ENCODE data around the gene TCEANC2.
"Not testable (repeated sequence)": the region's sequence is repeated elsewhere in the genome, so short reads cannot be mapped to it uniquely, and the experiment has no call there.

The TCEANC2 gene

DNA sequence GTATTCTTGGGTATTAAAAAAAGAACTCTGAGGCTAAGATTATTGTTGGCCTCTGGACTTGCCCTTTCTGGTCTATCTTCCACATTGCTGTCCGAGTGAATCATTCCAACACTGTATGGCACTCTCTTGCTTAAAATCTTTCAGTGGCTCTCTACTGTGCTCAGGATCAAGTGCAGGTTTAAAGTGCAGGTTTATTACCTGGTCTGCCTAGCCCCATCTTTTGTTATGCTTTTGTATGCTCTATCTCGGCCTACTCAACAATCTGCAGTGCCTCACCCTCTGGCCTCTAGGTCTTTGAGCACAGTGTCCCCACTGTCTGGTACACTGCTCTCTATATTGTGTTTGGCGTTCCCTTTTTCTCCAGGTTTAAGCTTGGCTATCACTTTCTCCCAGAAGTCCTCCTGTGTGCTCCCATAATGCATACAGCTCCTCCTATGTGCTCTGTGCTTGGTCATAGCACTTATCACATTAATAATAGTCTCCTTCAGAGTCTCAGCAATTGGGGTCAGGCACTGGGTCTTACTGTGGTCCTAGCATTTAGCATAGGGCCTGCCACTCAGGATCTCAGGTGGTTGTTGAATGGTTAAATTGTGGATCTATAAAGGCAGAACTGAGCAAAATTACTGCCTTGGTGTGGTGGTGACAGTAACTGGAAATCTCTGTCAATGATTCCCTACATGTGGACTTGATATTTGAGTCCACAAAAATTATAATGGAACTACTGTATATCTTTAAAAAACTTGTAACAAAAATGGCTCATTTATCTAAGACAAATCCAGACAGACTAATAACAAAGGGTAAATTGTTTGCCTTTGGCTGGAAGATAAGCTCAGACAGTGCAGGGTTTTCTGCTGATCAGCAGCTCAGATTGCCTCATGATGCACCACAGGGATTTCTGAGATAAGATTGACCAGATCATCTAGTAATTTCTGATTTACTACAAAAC is 24.8 kb upstream of the TCEANC2 start:
- peak in 1 of 2 donors; percentile 77 for DNase-seq

DNA sequence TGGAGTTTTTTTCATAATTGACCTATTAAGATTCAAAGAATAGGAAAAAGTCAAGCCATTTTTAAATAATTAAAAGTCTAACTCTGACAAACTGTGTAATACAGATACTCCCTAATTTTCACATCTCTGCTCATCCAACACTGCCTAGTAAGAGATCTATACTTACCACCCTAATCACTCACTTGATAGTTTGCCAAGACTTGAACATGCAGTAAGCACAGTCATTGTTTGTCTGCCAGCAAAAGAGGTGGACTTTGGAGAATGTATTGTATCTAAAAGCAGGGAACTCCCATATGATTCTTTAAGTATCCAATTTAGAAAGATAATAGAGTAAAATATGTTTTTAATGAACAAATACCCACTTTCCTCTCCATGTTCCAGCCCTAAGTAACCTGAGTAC is 15.9 kb upstream of the TCEANC2 start:
- DNase-seq = no peak

DNA sequence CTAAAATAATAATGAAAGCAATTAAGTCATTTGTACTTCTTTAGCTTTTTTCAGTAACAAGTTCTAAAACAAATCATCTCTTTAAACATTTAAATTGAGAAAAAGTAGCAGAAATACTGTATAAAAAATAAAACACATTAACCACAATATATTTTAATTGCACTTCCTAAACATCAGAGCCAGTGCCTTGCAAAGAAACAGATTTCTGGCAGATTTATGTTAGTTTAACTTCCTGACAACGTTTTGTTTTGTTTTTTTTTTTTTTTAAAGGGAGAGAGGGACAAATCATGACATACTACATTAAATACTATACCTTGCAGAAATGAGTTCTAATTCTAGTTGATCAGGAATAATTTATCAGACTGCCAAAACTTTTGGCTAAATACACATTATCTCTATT is 11.6 kb upstream of the TCEANC2 start:
- DNase-seq = no peak

DNA sequence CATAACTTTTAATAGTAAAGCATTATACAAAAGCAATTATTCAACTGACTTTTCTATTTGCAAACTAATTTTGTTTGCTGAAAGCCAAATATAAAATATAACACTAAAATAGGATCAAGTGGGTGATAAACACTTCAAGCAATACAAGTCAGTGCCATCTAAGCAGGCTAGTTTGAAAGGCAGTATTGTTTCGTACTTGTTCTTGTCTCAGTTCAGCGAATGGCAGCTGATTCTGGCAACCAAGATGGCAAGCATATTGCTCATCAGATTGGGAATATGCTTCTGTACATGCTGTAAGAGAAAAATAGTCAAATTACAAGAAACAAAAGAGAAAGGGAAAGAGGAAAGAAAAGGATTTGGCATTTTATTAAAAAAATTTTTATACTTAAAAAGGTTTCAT is 7.9 kb upstream of the TCEANC2 start:
- DNase-seq = peak in 1 of 2 donors; percentile 48

DNA sequence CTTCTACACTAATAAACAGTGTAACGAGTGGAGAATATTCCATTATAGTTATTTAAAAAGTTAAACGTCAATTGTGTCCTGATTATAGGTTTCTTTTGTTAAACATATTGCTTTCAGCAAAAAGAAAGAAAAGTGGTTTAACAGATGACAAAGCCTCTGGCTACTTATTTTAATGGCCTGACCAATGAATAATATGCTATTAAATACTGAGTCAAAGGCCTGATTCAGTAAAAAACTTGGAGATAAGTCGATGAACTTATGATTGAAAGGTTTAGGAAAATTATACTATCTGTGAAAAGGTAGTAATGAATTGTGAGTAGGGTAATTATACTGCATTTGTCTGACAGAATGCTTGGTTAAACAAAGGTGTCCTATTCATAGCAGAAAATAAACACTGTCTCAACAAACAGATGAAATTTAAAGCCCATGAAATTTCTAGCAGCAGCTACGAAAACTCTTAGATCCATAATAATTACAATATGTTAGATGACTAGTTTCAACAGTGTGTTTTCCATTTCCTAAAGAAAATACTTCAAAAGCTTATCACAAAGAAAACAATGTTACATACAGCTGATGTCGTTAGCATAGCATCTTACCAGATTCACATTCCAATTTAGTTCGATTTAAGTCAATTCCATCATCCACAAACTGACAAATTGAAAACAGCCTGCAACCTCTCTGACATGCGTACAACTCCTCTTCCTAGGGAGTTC is 6.6 kb upstream of the TCEANC2 start:
- no peak for DNase-seq

DNA sequence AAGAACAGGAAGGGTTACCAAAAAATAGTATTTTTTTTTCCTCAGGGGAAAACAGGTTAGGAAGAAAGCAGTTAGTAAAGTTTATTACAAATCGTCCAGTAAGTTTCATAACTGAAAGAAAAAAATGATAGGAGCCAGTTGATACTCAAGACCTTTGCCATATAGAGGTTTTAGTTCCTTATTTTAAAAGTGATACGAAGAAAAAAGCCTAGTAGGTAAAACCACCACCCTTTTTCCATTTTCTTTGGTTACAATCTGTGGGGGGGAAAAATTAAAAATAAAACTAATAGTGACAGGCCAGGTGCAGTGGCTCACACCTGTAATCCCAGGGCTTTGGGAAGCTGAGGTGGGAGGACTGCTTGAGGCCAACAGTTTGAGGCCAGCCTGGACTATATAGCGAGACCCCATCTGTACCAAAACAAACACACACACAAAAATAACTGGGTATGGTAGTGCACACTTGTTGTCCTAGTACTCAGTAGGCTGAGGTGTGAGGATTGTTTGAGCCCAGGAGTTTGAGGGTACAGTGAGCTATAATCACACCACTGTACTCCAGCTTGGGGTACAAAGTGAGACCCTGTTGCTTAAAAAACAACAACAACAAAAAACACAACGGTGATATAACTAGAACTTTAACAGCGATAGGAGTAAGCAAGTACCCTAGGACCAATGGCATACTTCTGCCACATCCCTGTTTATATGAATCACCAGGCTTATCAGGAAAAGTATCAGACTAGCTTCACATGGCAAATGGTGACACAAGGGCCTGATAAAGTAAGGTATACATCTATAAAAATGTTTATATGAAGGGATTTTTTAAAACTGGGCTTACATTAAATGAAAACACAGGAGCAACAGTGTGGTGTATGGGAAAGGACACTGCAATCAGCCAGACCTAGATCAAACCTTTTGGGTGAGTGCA is 5.8 kb upstream of the TCEANC2 start:
- no peak for DNase-seq

DNA sequence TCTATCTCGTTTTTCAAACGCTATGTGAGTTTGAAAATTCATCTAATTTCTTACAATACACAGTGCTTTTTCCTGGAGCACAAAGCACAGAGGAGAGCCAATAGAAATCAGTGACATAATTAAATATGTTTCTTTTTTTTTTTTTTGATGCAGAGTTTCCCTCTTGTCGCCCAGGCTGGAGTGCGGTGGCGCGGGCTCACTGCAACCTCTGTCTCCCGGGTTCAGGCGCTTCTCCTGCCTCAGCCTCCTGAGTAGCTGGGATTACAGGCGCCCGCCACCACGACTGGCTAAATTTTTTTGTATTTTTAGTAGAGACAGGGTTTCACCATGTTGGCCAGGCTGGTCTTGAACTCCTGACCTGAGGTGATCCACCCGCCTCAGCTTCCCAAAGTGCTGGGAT is 3.0 kb upstream of the TCEANC2 start:
- not testable (repeated sequence) for DNase-seq

DNA sequence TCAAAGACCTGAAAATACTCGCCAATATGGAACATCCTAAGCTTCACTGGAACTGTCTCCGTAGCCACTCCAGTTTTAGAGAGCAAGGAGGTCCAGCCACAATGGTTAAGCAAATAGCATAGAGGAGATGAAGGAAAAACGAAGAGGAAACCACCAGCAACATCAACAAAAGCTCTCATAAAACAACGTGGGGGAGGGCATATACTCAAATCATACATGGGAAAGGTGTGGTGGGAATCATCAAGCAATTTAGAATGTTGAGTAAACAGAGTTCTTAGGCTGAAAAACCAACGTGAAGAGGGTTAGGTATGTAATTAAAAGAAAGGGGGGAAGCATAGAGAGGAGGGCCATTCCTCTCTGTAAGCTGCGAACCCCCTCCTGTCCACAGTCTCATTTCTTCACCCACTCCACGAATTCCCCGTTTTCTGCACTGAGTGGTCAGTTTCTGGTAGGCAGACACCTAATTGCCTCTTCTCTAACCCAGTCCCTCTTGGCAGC is 1.4 kb upstream of the TCEANC2 start:
- no peak for DNase-seq

DNA sequence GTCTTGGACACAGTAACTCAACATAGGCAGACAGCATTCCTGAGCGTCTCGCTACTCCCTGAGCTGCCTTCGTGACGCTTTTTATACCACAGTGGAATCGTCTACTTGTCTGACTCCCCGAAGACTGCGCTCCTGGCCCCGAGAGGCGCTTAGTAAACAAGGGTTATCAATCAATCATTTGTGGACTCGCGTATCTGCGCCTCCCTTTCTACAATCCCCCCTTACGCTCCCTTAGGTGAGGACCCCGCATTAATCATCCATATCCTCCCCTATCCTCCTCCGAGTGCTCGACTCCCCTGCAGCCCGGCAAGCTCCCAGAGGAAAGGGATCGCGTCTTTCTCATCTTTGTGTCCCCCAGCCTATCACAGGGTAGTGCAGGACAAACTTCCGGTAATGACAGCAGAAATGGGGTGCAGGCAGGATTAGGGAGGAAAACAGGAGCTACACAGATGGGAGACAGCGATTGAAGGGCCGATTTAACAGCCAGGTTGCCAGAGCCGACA is 926 bp upstream of the TCEANC2 start:
- DNase-seq = peak; percentile 15 to 47

DNA sequence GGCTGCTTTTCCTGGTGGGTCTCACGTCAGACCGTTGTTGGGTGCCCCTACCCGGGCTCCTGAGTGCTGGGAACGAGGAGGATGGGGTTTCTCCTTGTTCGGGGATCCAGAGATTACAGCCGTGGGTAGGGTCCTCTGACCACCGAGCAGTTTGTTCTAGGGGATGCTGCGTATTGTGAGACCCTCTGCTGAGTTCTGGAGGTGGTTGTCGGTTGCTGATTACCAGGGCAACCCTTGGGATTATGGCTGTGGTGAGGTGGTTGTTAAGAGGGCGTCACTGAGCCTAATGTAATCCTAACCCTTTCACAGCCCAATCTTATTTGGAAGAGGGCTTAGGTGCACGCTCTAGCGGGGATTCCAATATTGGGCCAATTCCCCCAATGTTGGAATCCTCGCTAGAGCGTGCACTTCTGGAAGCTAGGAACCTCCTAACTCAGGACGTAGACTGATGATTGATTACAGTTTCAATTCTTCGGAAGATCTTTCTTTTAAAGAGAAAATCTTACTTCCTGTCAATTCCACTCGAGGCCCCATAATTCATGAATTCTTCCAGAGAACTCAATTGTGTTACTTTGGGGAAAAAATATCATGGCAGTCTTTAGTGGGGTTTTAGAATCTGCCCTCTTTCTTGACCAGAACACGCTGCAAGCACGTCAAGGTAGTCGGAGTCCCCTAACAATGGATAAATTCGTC is 483 bp downstream of the TCEANC2 start:
- DNase-seq = no peak

DNA sequence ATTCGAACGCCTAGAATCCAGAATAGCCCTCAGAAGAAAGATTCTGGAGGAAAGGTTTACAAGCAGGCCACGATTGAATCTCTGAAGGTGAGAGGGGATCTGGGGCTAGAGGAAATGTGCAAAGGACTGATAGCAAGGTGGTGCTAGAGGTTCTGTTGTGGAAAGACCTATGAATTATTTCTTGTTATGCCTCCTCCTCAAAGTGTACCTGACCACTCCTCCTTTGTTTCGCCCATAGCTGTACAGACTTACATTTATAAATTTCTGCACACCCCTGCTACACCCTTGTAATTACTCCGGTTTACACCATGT is 986 bp downstream of the TCEANC2 start:
- no peak for DNase-seq

DNA sequence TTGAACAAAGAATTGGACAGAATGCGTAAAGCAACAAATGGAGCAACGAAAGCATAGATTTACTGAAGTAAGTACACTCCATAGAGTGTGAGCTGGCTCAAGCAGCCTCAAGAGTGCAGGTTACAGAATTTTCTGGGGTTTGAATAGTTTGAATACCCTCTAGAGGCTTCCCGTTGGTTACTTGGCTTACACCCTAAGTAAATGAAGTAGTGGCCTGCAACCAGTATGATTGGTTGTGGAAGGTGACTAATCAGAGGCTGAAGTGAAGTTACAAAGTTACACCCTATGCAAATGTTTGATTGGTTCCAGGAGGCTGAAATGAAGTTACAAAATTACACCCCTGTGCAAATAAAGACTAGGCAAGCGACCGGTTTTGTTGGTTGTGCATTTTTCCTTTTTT is 10.9 kb downstream of the TCEANC2 start:
- no peak for DNase-seq

DNA sequence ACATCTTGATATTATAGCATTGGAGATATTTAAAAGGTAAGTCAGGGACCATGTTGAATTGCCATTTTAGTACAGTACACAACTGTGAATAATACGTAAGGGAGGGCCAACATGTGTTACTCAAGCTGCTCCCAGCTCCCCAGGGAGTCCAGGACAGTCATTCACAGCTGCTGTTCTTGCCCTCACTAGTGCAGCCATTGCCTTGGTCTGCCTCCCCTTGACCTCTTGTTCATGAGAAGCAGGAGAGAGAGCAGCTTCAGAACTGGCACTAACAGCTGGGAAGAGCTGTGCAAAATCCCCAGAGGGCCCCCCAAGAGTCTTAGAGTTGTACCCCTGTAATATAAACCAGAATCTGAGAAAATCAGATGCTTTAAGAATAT is 16.4 kb downstream of the TCEANC2 start:
- no peak for DNase-seq

DNA sequence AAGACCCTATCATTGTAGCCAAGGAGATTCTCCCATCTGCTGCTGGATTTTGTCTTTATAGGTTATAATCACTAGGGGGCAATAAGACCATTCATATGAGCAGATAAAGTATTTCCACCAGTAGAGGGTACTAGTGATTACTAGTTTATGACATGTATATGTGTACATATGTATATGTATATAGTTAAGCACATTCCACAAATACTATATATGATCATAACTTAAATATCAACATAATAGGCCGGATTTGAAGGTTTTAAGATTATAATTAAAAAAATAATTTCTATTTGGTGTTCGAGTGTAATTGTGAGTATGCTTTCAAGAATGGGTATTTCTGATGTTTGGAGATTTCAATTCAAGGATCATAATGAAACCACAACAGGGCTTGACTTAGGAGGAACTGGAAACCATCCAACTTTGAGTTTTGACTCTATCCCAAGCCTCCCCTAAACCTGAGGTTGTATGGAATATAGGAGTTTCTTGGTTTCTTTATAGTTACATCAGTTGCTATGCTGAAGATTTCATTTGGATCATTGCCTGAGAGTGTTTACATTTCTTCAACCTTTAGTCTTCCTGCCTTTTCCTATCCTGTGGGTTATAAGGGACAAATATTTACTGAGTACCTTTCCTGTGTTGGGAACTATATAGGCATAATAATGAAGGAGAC is 16.9 kb downstream of the TCEANC2 start:
- DNase-seq = peak in 1 of 2 donors; percentile 82

DNA sequence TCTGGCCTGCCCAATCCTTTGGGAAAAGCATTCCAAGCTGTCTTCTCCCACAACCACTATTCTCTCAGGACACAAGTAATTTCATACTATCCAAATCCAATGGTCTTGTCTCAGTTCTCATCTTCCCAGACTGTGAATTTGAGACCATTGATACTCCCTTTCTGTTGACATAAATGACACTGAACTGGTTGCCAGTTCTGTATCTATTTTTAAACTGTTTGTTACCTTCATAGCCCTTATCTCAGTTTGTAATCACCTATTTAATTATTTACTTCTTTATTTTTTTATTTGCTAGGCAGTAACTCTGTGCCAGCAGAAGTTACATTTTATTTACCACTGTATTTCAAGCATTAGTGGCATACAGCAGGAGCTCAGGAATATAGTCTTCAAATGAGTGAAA is 24.0 kb downstream of the TCEANC2 start:
- no peak for DNase-seq

DNA sequence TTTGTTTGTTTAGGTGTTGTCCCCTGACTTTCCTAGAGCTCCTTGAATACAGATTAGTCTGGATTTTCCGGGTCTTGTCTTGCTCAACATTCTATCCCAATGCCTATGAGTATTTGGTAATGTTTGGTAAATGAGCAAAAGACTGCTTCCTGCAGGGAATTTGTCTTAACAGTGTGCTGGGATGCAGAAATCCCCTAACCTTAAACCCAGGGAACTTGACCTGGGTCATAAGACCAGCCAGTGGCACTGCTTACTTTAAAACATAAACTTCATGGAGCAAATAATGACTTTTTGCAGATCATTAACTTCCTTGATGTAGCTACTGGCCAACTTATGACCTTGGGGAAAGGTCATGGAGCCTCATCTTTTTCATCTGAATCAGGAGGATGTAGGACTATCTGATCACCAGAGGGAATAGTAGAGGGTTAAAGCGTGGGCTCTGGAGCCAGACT is 27.2 kb downstream of the TCEANC2 start:
- no peak for DNase-seq

DNA sequence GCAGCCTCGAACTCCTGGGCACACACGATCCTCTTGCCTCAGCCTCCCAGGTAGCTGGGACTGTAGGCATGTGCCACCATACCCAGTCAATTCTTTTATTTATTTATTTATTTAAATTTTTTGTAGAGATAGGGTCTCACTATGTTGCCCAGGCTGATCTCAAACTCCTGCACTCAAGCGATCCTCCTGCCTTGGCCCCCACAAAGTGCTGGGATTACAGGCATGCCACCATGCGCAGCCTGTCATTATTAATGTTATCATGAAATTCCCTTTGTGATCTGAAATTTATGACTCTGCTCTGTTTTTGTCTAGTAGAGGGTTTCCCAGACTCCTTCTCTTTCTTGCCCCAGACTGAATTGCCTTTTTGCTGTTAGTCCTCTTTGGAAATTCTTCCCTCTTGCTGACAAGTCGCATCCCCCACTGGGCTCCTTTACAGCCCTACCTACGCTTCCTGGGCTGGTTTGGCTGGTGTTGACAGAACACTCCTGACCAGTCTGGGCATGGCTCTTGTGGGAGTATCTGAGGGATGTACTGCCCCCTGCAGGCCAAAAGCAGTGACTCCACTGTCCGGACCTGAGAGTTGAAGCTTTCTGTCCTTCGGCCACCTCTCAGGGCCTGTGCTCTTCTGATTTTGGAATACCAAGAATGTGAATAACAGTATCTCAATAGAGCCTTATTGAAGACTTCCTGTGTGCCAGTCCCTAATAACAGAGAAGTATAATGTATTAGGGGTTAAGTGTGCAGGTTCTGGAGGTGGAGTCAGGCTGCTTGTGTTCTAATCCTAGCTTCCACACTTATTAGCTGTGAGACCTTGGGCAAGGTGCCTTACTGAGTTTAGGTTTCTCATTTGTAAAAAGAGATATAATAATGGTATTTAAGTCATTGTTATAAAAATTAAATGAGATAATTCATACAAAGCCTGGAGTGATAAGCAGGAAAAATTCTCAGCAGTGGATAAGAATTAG is 28.2 kb downstream of the TCEANC2 start:
- peak in 1 of 2 donors; percentile 11 for DNase-seq

DNA sequence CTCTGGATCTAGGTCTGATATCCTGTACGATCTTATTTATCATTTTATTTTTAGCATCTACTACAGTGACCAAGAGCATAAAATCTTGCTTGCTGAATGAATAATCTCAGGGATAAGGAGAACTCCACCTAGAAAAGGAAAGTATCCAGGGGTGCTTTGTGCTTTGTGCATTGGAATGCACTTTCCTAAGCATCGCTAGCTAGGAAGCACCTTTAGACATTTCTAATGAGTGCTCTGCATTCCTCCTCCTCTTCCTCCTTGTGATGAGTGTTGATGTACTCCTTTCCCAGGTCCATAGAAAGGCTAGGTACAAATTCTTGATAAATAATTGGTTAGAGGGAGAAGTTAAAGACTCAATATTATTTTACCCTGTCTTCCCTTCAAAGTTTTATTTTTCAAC is 31.4 kb downstream of the TCEANC2 start:
- no peak for DNase-seq

DNA sequence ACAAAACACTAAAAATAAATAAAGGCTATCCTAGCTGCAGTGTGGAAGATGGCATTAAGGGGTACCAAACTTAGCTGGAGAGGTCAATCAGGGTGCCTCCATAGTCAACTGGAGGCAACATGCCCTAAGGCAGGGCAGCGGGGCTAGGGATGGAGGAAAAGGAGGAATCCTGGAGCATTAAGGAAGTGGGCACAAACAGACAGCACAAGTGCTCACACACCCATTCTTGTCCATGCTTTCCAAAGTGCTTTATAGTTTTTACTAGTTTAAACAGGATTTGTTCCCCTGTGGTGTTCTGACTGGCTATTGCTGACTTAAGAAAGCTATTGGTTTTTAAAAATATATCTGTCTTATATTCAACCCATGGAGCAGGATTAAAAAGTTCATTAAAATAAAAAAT is 33.3 kb downstream of the TCEANC2 start:
- DNase-seq = no peak

DNA sequence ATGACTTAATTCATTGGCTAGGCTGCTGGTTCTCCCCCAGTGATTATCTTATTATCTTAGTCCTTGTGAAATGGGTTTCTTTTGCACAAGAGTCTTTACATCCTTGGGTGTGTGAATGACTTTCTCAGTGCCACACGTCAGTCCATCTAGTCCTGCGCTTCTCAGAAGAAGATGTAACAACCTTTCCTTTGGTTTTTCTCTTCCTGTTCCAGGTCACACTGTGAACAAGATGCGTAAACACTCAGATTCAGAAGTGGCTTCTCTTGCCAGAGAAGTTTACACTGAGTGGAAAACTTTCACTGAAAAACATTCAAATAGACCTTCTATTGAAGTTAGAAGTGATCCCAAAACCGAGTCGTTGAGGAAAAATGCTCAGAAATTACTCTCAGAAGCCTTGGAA is 35.0 kb downstream of the TCEANC2 start:
- no peak for DNase-seq

Measured in hippocampal formation (tissue), 2 donors.